ENCODE data around the gene PGPEP1.
A peak's percentile ranks its signal among the peaks of the same experiment; 100 is the strongest.
"Not testable (repeated sequence)": the region's sequence is repeated elsewhere in the genome, so short reads cannot be mapped to it uniquely, and the experiment has no call there.

Gene PGPEP1

DNA sequence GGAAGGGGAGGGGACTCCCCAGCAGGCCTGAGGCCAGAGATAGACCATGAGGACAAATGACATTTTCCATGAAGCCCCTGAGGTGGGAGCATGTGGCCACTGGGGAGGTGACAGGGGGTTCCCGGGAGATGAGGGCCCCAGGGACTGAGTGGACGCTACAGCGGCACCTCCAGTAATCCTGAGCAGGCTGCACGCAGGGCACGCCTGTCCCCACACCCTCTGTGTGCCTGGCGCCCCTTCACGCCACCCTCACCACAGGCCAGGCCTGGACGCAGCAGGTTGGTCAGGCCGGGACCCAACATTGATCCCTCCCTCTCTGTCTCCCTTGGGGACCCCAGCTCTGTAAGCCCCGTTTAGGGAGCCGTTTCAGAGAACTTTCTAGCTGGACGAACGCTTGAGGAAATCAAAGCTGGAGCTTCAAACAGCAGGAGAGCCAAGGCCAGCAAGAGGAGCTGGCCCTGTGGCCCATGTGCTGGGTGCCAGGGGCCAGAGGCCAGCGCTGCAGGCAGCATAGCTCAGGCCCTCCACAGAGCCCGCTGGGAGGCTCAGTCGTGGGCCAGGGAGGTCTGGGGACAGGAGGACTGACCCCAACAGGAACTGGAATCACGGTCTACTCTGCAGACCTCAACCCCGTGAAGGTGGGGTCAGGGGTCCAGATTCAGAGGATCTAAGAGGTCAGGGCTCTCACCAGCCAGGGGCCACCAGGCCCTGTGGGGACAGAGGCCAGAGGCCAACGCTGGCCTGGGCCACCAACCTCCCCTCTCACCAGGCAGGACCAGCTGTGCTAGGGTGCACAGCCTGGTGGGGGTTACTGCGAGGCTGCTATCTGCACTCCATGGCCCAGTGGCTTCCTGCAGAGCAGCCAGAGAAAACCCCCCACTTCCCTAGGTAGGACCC is 32.1 kb upstream of the PGPEP1 start:
- no peak for DNase-seq

DNA sequence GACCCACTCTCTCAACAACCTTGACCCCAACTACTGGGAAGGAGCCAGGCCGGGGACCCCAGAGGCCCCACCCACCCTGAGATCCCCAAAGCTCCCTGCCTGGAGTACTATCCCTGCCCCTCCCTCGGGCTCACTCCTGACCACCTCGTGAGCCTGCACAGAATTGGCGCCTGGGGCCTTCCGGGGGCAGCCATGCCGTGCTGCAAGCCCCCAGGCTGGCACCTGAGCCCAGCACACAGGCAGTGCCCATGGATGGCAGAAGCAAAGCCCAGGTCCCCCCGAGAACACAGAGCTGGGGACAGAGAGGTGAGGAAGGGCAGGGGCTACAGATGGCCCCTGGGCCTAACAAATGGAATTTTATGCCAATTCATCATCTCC is 31.5 kb upstream of the PGPEP1 start:
- no peak for DNase-seq

DNA sequence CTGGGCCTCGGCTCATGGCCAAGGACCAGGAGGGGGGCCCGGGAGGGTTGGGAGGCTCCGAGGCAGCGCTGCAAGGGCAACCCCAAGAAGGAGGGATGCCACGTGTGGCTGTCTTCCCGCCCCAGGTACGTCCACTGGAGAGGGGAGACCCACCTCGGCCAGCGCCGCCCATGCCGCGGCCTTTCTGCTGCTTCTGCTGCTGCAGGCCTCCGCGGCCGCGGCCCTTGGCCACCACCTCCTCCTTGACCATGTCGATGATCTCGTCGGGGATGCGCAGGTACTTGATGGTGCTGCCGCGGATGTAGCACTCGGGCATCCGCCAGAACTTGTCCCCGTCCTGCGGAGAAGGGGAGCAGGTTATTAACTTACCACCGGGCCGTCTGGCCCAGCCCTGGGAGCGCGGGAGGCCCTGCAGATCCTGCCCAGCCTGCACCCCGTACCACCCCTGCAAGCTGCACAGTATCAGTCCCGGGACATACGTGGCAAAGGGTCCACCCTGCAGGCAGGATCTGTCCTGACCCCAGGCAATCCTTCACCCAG is 30.8 kb upstream of the PGPEP1 start:
- DNase-seq: no peak

DNA sequence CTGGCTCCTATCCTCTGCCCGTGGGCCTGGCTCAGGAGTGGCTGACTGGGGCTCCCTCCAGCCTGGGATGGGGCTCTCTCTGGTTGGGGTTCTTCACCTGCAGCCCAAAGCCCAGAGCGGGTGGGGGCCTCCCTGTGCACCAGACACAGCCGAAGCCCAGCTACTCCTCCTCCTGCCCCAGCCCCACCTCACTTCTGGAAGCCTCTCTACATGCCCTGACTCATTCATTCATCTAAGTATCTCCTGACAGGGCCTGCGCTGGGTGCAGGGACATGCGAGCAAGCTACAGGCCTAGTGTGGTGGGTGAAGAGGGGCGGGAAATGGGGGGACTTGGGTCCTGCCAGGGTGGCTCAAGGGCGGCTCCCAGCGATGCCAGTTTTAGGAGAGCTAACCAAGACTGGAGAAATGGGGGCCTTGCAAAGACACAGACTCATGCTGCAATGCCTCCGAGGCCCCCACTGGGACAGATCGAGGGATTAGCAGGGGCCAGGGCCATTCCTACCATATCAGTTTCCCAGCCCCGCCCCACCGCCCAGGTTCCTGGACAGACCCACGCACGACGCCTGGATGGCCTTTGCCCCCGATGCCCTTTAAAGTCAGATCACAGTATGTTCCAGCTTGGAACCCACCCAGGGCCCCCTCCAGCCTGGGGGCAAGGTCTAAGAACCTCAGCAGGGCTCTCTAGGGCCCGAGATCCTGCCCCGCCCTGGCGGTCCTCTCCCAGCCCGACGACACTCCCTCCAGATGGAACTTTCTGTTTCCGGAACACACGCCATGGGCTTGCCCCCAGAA is 30.1 kb upstream of the PGPEP1 start:
- DNase-seq: no peak

DNA sequence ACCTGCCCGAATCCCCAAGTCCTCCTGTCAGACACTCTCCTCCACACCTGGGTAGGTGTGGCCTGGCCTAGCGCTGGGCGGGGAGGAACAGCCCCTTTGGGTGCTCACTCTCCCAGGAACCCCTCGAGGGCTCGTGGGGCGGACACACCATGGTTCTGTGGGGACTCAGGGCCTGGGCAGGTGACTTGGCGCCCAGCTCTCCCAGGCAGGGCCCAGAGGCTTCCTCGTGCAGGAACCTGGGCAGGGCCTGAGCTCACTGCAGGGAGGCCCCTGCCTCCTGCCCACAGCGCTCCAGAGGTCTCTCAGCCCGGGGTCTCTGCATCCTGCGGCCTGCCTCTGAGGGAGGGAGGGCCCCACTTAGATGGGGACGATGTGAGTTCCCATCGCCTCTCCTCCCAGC is 29.4 kb upstream of the PGPEP1 start:
- no peak for DNase-seq

DNA sequence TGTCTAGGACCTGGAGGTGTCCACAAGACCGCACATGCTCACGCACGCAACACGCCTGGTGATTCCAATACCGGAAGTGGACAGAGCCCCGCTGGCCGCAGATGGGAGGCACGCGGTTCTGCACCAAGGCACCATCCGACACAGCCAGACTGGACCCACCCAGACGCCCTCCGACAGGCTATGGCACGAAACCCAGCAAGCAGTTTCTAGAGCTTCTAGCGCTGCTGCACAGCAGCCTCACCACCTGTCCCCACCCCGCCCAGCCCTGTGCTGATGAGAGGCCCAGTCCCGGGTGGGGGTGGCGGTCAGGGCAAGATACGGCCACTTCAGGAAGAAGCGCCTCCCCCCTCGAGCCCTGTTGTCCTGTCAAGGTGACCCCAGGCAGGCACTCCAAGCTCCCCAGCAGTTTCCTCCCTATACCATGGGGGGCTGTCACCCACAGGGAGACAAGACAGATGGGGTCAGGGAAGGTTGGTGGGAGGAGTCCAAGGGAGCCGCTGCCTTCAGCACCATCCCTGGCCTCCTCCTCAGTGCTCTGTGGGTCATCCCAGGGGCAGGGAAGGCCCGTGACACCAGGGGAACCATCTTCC is 28.8 kb upstream of the PGPEP1 start:
- no peak for DNase-seq

DNA sequence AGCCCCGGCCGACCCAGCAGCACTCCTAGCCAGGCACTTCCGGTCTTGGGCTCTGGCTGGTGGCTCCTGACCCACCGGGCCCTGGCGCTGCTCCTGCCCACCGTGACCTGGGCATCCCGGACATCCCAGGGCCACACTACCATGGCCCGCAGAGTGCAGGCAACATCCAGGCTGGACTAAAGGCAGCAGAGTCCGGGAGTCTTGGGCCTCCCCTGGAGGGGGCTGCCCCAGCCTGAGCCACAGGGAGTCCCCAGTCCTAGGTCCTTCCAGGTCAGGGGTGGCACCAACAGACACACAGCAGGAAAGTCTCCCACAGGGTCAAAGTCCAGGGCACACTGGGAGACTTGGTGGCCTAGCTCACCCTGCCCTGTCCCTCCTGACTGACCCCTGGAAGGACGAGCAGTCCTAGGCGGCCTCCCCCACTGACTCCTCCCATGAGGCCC is 28.3 kb upstream of the PGPEP1 start:
- no peak for DNase-seq

DNA sequence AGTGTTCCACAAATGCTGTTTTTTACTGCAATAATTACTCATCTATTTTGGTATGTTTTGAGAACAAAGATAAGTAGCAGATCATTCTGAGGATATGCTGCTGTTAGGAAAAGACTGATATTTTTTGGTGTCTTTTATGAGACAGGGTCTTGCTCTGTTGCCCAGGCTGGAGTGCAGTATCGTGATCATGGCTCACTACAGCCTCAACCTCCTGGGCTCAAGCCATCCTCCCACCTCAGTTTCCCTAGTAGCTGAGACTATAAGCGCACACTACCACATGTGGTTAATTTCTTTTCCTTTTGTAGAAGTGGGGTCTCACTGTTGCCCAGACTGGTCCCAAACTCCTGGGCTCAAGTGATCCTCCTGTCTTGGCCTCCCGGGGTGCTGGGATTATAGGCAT is 27.0 kb upstream of the PGPEP1 start:
- DNase-seq: no peak

DNA sequence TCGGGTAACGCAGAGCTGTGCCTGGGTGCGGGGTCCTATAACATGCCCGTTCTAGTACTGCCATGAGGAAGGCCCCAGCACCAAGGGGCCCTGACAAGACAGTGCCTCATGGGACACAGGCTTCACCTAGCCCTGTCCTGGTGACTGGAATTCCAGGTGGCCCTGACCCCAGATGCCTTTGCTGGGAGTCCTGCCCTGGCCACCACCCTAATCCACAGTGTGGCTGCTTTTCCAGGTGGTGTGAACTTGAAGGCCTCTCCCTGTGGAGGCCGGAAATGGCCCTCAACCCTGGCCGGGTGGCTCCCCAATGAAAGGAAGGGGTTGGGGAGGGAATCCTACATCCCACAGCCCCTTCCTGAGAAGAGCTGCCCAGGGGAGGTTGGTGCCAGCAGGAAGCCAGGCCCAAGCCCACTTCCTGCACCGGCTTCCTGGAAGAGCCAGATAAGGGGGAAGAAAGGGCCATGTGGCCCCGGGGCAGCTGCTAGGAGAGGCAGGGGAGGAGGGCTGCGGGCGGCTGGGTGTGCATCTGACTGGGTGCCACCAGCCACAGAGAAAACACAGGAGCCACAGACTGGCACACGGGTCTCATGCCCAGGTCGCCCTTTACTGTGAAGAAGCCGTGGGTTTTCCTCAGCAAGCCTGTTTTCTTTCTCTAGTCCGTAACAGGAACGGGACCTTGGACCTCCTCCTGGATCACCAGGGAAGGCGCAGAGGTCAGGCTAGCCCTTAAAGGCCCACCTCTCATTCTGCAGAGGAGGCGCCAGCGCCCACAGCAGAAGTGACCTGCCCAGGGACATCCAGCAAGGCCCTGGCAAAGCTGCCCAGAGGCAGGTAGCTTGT is 22.2 kb upstream of the PGPEP1 start:
- DNase-seq: peak in 5 of 6 experiments; percentile 21 to 53 (median 23)

DNA sequence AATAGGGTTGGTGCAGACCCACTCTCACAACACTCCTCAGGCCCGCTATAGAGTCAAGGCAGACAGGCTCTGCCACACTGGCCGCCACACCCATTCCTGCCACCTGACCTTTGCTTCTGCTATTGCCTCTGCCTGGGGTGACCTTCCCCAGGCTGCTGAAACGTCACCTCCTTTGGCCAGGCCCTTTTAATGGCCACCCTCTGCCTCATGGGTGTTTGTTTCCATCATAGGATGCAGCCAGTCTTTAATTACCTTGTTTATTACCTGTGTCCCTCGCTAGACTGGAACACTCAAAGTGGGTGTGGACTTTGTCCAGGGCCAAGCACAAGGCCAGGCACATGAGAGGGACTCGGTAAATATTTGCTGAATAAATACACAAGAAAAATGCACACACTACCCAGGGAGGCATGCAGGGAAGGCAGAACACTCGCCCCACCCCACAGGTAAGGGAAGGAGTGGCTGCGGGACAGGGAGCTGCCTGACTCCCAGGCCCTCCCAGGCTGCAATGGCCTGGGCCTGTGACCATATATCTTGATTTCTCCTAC is 20.7 kb upstream of the PGPEP1 start:
- DNase-seq: no peak

DNA sequence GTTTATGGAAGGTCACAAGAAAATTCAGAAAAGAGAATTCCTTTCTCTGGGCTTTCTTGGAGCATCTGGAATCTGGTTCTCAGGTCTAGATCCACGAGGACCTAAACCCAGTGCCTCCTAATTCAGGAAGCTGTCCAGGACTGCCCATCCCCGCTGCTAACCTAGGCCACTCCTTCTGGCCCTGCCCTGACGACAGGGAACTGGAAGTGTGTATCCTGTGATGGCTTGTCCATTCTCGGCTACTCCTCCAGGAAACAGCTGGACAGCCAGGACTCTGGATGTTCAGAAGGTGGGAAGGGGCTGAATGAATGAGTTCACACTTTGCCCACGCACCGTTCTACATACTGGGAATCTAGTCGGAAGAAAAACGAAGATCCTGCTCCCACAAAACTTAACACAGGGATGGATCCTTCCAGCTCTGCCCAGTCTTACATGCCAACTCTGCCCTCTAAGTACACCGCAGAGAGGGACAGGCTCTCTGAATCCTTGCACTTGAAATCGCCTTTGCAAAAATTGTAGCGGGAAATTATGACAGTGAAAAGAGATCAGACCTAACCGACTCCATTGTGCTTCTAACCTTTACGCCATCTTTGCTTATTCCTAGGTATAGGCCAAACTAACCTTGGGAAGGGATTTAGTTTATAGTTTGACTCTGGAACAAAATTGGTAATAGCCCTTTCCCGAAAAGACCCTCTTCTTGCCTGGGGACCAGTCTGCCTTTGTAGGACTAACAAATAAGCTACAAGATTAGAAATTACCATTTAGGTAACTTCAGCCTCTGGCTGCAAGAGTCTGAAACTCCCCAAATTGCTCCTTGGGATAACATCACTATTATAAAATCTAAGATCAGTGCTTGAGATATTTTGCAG is 19.3 kb upstream of the PGPEP1 start:
- DNase-seq: no peak

DNA sequence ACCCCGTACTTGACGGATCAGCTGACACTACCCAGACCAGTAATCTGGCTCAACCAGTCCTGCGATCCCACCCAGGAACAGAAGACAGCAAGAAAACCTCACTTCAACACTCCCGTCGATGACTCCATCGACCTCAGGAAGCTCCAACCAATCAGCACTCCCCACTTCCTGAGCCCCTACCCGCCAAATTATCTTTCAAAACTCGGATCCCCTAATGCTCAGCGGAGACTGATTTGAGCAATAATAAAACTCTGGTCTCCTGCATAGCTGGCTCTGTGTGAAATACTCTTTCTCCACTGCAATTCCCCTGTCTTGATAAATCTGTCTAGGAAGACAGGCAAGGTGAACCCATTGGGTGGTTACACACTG is 18.7 kb upstream of the PGPEP1 start:
- DNase-seq: no peak

DNA sequence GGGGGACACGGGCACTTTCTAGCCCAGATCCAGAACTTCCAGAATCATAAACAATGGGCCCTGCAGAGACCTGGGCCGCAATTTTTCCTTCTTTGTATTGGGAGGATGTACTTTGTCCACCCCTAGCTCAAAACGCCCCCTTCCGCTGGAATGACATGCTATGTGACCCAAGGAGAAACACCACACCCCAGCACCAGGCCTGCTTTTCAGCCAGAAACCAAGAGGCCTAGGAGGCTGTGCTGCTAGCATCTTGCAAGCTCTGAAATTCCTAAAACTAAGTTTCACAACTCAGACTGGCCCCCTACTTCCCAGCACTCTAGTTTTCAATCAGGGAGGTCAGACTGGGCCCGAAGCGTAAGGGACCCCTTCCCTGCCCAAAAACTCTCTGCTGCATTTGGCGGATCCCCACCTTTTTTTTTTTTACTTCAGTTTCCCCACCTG is 18.1 kb upstream of the PGPEP1 start:
- DNase-seq: peak in 2 of 6 experiments; percentile 4 to 9

DNA sequence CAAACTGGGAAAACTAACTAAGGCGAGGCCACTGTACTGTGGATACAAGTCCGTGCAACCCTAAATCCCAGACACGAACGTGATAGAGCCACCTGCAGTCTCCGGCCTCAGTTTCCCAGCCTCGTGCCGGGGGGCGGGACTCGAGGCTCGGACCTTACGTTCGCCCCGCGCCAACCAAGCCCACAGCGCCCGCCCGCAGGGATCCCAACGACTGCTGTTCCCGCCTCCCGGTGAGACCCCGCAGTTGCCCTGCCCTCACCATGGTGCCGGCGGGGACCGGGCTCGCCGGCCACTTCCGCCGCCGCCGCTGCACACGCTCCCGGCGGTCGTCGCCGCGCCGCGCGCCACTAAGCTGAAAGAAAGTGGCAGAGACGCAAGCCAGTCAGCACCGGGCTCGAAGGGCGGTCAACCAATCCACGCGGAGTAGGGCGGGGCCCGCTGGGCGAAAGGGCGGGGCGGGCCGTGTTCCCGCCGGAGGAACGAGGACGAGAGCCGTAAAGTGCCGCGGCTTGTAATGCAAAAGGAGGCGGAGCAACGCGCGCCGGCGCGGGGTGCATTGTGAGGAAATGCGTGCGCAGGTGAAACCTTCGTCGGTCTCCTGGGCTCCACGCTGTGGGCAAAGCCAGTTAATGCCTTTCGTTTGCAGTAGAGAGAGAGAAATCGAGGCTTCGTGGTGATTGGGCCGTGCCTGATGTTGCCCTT is 17.5 kb upstream of the PGPEP1 start, which contains the start of gene LSM4:
Gene LSM4 (minus strand): TSS at position 318 of the 702 bp plus-strand sequence. CDS start 56 bp downstream, at position 262.
- DNase-seq: peak; percentile 96 to 100 (median 99)

DNA sequence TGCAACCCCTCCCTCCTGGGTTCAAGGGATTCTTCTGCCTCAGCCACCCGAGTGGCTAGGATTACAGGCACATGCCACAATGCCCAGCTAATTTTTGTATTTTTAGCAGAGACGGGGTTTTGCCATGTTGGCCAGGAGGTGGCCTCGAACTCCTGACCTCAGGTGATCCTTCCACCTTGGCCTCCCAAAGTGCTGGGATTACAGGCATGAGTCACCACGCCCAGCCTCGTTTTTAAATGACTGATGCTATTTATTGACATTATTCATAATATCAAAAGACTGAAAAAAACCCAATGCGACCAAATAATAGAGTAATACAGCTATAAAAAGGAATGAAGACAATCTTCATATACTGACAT is 16.0 kb upstream of the PGPEP1 start:
- DNase-seq: not testable (repeated sequence)

DNA sequence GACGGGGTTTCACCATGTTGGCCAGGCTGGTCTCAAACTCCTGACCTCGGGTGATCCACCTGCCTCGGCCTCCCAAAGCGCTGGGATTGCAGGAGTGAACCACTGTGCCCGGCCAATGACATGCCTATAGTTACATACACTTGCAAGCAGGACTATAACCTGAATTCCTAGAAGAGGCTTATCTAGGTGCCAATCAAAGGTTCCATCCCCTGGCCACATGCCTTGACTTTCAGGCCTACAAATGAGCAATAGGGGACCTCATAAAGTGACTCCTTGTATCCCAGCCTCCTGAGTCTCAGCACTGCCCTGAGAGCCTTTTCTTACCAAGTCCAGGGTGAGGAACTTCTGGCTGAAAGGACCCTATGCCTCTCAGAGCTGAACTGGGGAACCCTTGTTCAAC is 13.6 kb upstream of the PGPEP1 start:
- no peak for DNase-seq

DNA sequence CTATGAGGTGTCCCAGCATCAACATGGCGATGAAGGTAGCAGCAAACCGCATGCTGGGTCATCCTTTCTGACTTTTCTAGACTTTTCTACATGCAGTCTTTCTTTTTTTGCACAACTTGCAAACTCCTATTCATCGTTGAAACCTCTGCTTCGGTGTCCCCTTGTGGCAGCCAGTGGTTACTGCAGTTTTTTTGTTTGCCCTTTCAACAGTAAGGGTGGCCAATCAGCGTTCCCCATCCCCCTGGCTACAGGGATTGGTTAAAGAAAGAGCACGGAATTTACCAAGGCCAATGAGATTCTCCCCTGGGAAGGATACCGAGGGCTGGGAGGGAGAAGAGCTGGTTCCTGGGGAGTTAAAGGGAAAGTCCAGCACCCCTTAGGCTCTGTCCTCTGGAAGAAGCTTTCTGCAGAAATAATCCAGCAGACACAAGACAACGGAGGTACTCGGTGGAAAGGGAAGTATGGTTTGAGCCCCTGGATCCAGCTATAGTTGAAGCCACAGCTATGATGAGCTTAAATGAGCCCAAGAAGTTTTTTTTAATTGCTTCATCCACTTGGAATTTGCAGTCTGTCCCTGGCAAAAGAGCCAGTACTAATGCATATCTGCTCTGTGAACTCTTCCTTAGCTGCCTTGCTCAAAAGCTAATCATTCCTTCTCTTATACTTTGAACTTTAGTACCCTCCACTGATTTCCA is 11.9 kb upstream of the PGPEP1 start:
- DNase-seq: peak; percentile 67 to 91 (median 87)

DNA sequence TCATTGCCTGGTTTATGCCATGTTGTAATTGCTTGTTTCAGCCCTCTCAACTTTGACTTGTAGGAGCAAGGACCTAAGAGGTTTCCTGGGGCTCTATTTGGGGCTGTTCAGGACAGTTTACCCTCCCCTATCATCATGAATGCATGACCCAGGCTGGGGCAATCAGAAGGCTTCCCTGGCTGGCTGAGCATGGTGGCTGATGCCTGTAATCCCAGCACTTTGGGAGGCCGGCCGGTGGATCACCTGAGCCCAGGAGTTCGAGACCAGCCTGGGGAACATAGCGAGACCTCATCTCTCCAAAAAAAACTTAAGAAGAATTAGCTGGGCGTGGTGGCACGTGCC is 11.4 kb upstream of the PGPEP1 start:
- DNase-seq: no peak

DNA sequence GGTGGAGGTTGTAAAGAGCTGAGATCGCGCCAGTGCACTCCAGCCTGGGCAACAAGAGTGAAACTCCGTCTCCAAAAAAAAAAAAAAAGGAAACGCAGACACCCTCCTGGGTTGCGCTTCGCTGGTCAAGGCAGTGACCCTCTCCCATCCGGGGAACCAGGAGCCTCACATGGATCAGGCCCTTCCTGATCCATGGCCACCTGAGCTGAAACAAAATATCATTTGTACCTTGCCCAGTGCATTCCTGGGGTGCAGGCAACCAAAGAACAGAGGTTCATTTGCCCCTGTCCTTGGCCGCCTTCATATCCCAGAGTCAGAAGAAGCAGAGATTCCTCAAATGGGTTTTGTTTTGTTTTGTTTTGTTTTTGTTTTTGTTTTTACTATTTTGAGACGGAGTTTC is 9.5 kb upstream of the PGPEP1 start:
- no peak for DNase-seq

Data from stimulated activated naive CD4-positive, alpha-beta T cell (primary cell).